WTC11 (cell line): ENCODE measurements around the gene KRT35.

Experiments used
- CREB1 ChIP-seq: sonication (generic); formaldehyde crosslinking; IDR thresholded peaks from 2 replicates; pipeline ENCODE4 v1.8.0; 2023; ENCODE audit warnings: mild to moderate bottlenecking, missing genetic modification reagents
- ELF4 ChIP-seq: sonication (generic); formaldehyde crosslinking; IDR thresholded peaks from 2 replicates; pipeline ENCODE4 v1.8.1; 2022; ENCODE audit warnings: low read depth, mild to moderate bottlenecking, moderate library complexity, missing genetic modification reagents
- SP1 ChIP-seq: sonication (generic); formaldehyde crosslinking; conservative IDR thresholded peaks from 2 replicates; pipeline ENCODE4 v1.8.1; 2022; ENCODE audit warnings: missing genetic modification reagents
- ZNF416 ChIP-seq: fragments of 250-450 bp; sonication (Bioruptor Pico); IDR thresholded peaks from 2 replicates; pipeline ENCODE4 v1.9.0; 2021; ENCODE audit warnings: mild to moderate bottlenecking, inconsistent platforms
- TF ChIP-seq, protein P1 (sequence below): fragments of 200-600 bp; IDR thresholded peaks from 2 replicates; pipeline ENCODE4 v1.8.0; 2022; ENCODE audit warnings: antibody characterized with exemption
- TF ChIP-seq, protein P2 (sequence below): sonication (generic); formaldehyde crosslinking; IDR thresholded peaks from 2 replicates; pipeline ENCODE4 v1.8.1; 2023; ENCODE audit warnings: mild to moderate bottlenecking, missing genetic modification reagents, moderate library complexity
- TF ChIP-seq, protein P3 (sequence below): fragments of 250-450 bp; sonication (Bioruptor Pico); conservative IDR thresholded peaks from 2 replicates; pipeline ENCODE4 v1.9.0; 2021; ENCODE audit warnings: mild to moderate bottlenecking

- TF ChIP-seq, protein P1, sequence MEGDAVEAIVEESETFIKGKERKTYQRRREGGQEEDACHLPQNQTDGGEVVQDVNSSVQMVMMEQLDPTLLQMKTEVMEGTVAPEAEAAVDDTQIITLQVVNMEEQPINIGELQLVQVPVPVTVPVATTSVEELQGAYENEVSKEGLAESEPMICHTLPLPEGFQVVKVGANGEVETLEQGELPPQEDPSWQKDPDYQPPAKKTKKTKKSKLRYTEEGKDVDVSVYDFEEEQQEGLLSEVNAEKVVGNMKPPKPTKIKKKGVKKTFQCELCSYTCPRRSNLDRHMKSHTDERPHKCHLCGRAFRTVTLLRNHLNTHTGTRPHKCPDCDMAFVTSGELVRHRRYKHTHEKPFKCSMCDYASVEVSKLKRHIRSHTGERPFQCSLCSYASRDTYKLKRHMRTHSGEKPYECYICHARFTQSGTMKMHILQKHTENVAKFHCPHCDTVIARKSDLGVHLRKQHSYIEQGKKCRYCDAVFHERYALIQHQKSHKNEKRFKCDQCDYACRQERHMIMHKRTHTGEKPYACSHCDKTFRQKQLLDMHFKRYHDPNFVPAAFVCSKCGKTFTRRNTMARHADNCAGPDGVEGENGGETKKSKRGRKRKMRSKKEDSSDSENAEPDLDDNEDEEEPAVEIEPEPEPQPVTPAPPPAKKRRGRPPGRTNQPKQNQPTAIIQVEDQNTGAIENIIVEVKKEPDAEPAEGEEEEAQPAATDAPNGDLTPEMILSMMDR, result no peak
- TF ChIP-seq, protein P2, sequence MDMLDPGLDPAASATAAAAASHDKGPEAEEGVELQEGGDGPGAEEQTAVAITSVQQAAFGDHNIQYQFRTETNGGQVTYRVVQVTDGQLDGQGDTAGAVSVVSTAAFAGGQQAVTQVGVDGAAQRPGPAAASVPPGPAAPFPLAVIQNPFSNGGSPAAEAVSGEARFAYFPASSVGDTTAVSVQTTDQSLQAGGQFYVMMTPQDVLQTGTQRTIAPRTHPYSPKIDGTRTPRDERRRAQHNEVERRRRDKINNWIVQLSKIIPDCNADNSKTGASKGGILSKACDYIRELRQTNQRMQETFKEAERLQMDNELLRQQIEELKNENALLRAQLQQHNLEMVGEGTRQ (CRISPR knock-in tag), result no peak
- TF ChIP-seq, protein P3, sequence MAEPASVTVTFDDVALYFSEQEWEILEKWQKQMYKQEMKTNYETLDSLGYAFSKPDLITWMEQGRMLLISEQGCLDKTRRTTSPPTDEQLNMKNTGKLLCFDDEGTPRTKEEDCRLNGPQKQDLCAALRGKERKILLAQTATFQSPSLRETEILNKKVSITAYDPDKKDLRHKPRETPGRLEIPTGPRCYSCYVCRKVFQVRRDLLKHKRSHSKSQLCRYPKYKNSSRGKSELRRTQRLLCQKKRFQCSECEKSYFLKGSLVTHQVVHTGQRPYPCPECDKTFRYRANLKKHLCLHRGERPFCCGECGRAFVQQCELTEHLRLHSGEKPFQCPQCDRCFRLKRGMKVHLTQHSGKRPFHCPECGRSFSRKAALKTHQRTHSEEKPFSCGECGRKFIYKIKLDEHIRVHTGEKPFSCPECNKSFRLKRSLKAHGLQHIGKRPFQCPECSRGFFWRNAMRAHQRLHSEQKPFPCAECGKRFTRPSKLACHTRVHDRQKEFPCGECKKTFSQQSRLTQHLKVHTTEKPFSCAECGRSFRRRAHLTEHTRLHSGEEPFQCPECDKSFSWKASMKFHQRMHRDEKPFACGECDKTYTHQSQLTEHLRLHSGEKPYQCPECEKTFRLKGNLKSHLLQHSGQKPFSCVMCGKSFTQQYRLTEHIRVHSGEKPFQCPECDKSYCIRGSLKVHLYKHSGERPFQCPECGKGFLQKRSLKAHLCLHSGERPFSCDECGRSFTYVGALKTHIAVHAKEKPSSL (CRISPR knock-in tag), result no peak
- TF ChIP-seq SP1 (CRISPR knock-in tag) (no peak), ELF4 (CRISPR knock-in tag) (no peak), ZNF416 (CRISPR knock-in tag) (no peak), CREB1 (no peak)
These were observed 17.2 kb downstream of the KRT35 start for GRCh38 chr17:41463746-41464145.
